ENCODE data around the gene SLC25A47.

- TF ChIP-seq CTCF (IDR thresholded peaks at IDR 0.05; ENCODE audit: low read depth, low read length, poor library complexity, severe bottlenecking) = no peak
- TF ChIP-seq EZH2phosphoT487 (IDR thresholded peaks at IDR 0.05; ENCODE audit: borderline replicate concordance, low read length) = no peak
Observed at GRCh38 chr14:100287202-100287997, 35.7 kb upstream of the SLC25A47 start.
